Fibroblast of villous mesenchyme (primary cell): ENCODE results near the gene MRPL23. TPM values are rescaled to one million over a fixed set of nuclear protein-coding genes. Genes with fewer than 3 reads are reported as not detected.
A peak's percentile ranks its signal among the peaks of the same experiment; 100 is the strongest.

Experiments used
- DNase-seq: peaks from one replicate; pipeline ENCODE4 v3.0.0-alpha.2; 2010; ENCODE audit warnings: low read depth
- H3K4me3 ChIP-seq: 2 replicates; pipeline ENCODE4 v1.5.1; 2011; ENCODE audit warnings: low read depth, mild to moderate bottlenecking, low read length
- CTCF ChIP-seq: IDR thresholded peaks from 2 replicates; pipeline ENCODE4 v1.5.1; 2012; ENCODE audit warnings: low read depth, mild to moderate bottlenecking, low read length; ENCODE audit not compliant: insufficient read depth
- total RNA-seq: library from RNA; depleted of rRNA; stranded (reverse); fragments of >200 nt; gene quantifications from 2 replicates; pipeline ENCODE4 v1.2.3, GENCODE V29; 2012

MRPL23 gene
- total RNA-seq, 1 donor = 107 TPM

GRCh38 chr11:1948389-1948788 is 1.3 kb downstream of the MRPL23 start:
- no peak for DNase-seq
- TF ChIP-seq CTCF = no peak
- H3K4me3 ChIP-seq = no peak overlapping the region

- no peak for TF ChIP-seq CTCF
- no peak for DNase-seq
- H3K4me3 ChIP-seq = no peak overlapping the region
Observed at GRCh38 chr11:1949302-1949701, 2.2 kb downstream of the MRPL23 start.

- H3K4me3 ChIP-seq = no peak overlapping the region
- TF ChIP-seq CTCF = no peak
- no peak for DNase-seq
Observed at GRCh38 chr11:1949922-1950321, 2.8 kb downstream of the MRPL23 start.

GRCh38 chr11:1952806-1953482 is 5.8 kb downstream of the MRPL23 start:
- no peak for TF ChIP-seq CTCF
- H3K4me3 ChIP-seq = no peak overlapping the region

GRCh38 chr11:1953489-1954266 is 6.5 kb downstream of the MRPL23 start:
- peak; percentile 28 for DNase-seq
- no peak overlapping the region for H3K4me3 ChIP-seq
- no peak for TF ChIP-seq CTCF

More at GRCh38 chr11:1952806-1953482, 5.8 kb downstream of the MRPL23 start:
- DNase-seq = no peak

- no peak for TF ChIP-seq CTCF
- no peak overlapping the region for H3K4me3 ChIP-seq
- no peak for DNase-seq
Observed at GRCh38 chr11:1958367-1958766, 11.2 kb downstream of the MRPL23 start.
